Measurements from ENCODE around the gene HCN2. TPM values are rescaled to one million over a fixed set of nuclear protein-coding genes. Genes with fewer than 3 reads are reported as not detected.

The HCN2 gene
- total and polyA plus RNA-seq, 2 of the 13 experiments (the other 11 are each of a cell fraction or from before 2014, with no cell fraction given): 0.01 TPM; not detected in 1

- ATAC-seq (peak; percentile 4), DNase-seq (ENCODE audit: low spot score) (no peak), FAIRE-seq (no peak)
- Histone ChIP-seq H2AFZ (ENCODE audit: low read length) (no peak overlapping the region), H3K79me2 (ENCODE audit: insufficient read depth, low read length) (peaks cover 42% of the 10 kb centered on the region), H4K20me1 (ENCODE audit: insufficient read depth, low read length) (peaks cover 28% of the 10 kb centered on the region), H3K36me3 (replicated peaks in 1 of 2; ENCODE audit: control insufficient read depth in 1 of 2, insufficient read depth in 2 of 2, low read length in 2 of 2) (peaks cover 1 to 3% of the 10 kb centered on the region in 2 experiments; a peak in 2 of 5 replicates), H3K27ac (ENCODE audit: extremely low read length, insufficient read depth, low read length) (peak overlapping the region; percentile 79), H3K9me3 (ENCODE audit: low read length) (no peaks in the 10 kb centered on the region; the same call in 1 of the 2 replicates), H3K27me3 (ENCODE audit: control insufficient read depth in 1 of 2, insufficient read depth in 2 of 2, low read length in 2 of 2) (no peaks in the 10 kb centered on the region; a peak in 1 of 5 replicates), H3K9ac (ENCODE audit: insufficient read depth, low read depth, low read length) (peak overlapping the region; percentile 65), H3K4me3 (replicated peaks in 1 of 3; ENCODE audit: insufficient read depth in 1 of 3, low read depth in 2 of 3, low read length in 3 of 3) (peak overlapping the region; percentile 35 to 99 (median 66); a peak in 5 of 6 replicates), H3K4me2 (ENCODE audit: low read depth, low read length) (peak overlapping the region; percentile 76), H3K4me1 (ENCODE audit: insufficient read depth, low read length) (peaks cover 53% of the 10 kb centered on the region)
- ChIA-PET CTCF (ENCODE audit: low intra/inter-chr PET ratio, low total read pairs) (interaction anchor here (1.7 kb wide), 1 partner anchor 70 kb away, joined by 8 read pairs; no protein-coding TSS in a partner anchor), POLR2A (interaction anchor here (0.5 to 1.7 kb wide), 18 partner anchors 12 to 197 kb away, joined by 3 to 11 read pairs (median 4); partner anchors contain the start of gene FSTL3)
- intact Hi-C loops (cut with micrococcal nuclease; ENCODE audit: unreplicated experiment): loop anchor here (1.0 to 10.0 kb wide), 3 partner anchors 71 to 261 kb away; partner anchors contain the start of genes ARID3A and HCN2
- BruUV-seq (replicated peaks): no TSS peak
- in situ Hi-C loops (cut with HindIII; ENCODE audit: extremely low pct_ligation_motif_present, low pct_unique_long_range_greater_than_20kb): no loop called here
- WGBS (ENCODE audit: low lambda C conversion rate): 64% methylated on average over 15 of the region's 18 CpGs
- TF ChIP-seq HNF4G (IDR thresholded peaks at IDR 0.05; ENCODE audit: borderline replicate concordance, low read depth, low read length) (no peak), HNF4G (CRISPR knock-in tag; IDR thresholded peaks at IDR 0.05; ENCODE audit: borderline replicate concordance, low read depth) (no peak), ATF1 (CRISPR knock-in tag; IDR thresholded peaks at IDR 0.05) (no peak), THAP9 (CRISPR knock-in tag; IDR thresholded peaks at IDR 0.05; ENCODE audit: borderline replicate concordance) (no peak), RFX1 (IDR thresholded peaks at IDR 0.05) (no peak), BRCA1 (CRISPR knock-in tag; IDR thresholded peaks at IDR 0.05) (no peak), TFAP4 (IDR thresholded peaks at IDR 0.05; ENCODE audit: borderline replicate concordance, low read depth) (peak; percentile 75; the same call in 1 of the 2 replicates), ZNF674 (CRISPR knock-in tag; IDR thresholded peaks at IDR 0.05; ENCODE audit: low read depth) (no peak), MEIS1 (CRISPR knock-in tag; IDR thresholded peaks at IDR 0.05; ENCODE audit: borderline replicate concordance) (no peak), KMT2A (CRISPR knock-in tag; IDR thresholded peaks at IDR 0.05) (0 out of 2 replicates have a peak, but pooled peaks have one; percentile 44), RNF2 (conservative IDR thresholded peaks at IDR 0.05; ENCODE audit: low read depth) (0 out of 2 replicates have a peak, but pooled peaks have one; percentile 30), ZNF557 (CRISPR knock-in tag; IDR thresholded peaks at IDR 0.05) (no peak), ZNF350 (CRISPR knock-in tag; IDR thresholded peaks at IDR 0.05; ENCODE audit: borderline replicate concordance, low read depth) (peak; percentile 49), ZNF616 (CRISPR knock-in tag; IDR thresholded peaks at IDR 0.05; ENCODE audit: low read depth) (no peak), ZNF646 (CRISPR knock-in tag; IDR thresholded peaks at IDR 0.05) (no peak)
These were observed 74.0 kb downstream of the HCN2 start for GRCh38 chr19:663682-664117.

Data from HepG2 (cell line).